SW480 (cell line): ENCODE measurements around the gene ANKRD63.

Experiments used
- DNase-seq: peaks from one replicate; pipeline ENCODE4 v3.0.0-alpha.2; 2016; ENCODE audit warnings: low spot score

The ANKRD63 gene

GRCh38 chr15:40243126-40243810 is 39.6 kb downstream of the ANKRD63 start:
- no peak for DNase-seq

DNA sequence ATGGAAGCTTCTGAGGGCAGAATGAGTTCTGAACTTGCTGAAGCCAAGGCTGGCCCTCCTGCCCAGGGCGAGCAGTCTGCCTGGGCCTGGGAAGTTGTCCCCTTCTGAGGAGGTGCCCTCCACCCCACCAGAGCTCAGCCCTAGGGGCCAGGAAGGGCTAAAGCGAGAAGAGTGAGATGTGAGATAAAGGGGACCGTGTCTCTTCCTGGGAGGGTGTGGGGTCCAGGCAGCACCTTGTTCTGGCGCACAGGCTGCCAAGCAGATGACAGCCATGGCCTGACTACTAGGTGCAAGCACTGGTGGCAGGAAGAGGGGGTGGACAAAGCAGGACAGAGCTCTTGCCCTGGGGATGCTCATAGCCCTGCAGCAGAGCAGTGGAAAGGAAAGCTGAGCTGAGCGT is 40.3 kb downstream of the ANKRD63 start:
- no peak for DNase-seq

GRCh38 chr15:40242213-40242599 is 40.7 kb downstream of the ANKRD63 start:
- DNase-seq: no peak

DNA sequence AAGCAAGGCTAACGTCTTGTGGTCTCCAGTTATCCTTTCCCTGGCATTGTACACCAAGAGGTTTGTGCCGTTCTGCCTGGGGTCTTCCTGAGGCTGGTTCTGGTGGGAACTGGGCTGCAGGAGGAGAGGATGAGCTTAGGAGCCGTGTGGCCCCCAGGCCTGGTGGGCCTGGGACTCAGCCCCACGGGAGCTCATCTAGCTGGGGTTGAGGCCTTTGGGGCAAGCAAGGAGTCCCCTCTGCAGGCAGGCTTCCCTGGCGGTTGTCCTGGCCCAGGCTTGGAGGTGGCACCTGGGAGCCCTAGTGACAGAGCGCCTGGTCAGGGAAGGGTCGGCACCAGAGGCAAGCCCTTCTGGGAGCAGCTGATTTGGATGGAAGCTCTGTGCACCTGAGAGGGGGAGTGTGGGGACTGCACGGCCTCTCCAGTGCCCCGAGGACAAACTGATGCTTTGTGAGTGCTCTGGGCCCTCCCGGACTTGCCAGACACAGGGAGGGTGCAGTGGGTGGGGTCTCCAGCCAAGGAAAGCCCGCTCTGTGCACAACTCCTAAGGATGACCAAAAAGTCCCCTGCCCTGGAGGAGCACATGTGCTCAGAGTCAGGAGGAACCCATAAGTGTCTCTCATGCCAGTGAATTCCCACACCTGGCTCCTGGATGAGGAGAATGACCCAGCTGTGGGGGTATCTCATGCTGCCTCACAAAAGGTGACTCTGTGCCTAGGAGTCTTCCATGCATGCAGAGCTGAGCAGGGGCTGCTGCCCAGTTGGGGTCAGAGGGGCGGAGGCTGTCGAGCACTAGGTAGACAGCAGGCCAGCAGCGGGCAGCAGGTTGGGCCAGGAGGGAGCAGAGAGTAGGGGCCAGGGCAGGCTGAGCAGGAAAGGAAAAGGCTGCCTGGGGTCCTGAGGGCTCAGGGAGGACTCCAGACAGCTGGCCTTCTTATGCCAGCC is 41.3 kb downstream of the ANKRD63 start:
- DNase-seq: no peak

- DNase-seq: no peak
Measured at GRCh38 chr15:40240619-40241221, 42.1 kb downstream of the ANKRD63 start.

DNA sequence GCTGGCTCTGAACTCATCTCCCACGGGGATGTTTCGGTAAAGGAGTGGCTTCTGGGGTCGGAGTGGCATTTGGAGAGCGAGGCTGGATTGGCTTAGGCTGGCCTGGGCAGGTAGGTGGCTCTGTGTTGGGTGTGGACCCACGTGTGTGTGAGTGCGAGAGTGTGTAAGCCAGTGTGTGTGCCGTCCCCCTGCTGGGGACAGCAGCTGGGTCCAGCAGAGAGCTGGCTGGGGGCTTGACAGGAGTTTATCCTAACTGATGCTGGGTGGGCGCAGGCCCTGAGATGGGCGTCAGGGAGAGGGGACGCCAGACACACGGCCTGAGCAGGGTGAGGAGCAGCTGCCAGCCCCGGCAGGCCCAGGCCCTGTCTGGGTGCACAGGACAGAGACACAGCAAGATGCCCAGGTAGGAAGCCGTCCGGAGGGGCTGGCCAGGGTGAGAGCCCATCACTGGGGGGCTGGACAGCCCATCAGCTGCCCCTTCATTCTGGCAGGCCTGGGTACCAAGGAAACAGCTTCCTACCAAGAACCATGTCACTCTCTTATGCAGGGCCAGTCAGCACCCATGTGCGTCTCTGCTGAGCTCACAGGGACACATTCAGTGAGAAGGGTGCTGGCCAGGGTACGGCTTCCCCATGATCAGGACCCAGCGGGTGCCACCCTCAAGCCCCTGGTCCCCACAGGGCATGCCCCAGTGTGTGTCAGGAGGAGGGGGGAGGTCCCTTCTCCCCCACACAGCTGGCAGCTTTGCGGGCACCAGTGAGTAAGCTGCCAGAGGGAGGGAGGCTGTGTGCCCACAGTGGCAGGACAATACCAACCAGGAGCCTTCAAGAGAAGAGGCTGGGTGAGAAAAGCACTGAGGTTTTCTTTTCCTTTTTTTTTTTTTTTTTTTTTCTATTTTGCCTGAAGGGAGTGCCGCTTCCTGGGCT is 42.9 kb downstream of the ANKRD63 start:
- DNase-seq: no peak

DNA sequence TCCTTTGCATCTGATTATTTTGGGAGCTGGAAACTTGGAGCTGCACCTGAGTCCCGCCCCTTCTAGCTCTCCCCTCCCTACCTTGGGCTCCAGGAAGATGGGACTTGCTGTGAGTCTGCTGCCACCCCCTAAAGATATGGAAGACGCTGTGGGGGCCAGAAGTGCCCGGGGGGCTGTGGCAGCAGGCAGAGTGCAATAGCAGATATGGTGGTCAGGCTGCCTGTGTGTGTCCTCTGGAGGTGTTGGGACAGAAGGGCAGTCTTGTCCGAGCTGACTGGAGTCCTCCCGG is 43.5 kb downstream of the ANKRD63 start:
- DNase-seq: no peak

- peak; percentile 79 for DNase-seq
Measured at GRCh38 chr15:40238532-40239403, 44.1 kb downstream of the ANKRD63 start, which contains the start of gene PAK6. Gene PAK6 (plus strand): TSS chr15:40239063. CDS start chr15:40264786, 25,723 bp downstream.

GRCh38 chr15:40235201-40235885 is 47.5 kb downstream of the ANKRD63 start:
- DNase-seq: no peak

DNA sequence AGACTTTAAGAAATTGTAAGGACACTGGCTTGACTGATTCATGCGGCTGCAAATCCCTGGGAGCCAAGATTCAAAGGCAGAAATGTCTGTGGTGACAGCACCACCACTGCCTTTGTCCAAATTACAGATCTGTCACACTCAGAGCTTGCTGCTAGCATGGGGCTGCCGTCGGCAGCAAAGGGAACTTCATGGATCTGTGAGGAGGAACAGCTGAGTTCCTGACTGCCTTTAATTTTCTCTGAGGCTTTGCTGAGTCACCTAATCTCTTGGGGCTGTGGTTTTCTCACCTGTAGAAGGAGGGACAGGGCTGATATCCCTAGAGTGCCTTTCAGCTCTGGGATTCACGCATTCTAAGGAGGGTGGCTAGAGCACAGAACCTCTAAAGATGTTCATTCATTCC is 48.1 kb downstream of the ANKRD63 start:
- DNase-seq: peak; percentile 36

DNA sequence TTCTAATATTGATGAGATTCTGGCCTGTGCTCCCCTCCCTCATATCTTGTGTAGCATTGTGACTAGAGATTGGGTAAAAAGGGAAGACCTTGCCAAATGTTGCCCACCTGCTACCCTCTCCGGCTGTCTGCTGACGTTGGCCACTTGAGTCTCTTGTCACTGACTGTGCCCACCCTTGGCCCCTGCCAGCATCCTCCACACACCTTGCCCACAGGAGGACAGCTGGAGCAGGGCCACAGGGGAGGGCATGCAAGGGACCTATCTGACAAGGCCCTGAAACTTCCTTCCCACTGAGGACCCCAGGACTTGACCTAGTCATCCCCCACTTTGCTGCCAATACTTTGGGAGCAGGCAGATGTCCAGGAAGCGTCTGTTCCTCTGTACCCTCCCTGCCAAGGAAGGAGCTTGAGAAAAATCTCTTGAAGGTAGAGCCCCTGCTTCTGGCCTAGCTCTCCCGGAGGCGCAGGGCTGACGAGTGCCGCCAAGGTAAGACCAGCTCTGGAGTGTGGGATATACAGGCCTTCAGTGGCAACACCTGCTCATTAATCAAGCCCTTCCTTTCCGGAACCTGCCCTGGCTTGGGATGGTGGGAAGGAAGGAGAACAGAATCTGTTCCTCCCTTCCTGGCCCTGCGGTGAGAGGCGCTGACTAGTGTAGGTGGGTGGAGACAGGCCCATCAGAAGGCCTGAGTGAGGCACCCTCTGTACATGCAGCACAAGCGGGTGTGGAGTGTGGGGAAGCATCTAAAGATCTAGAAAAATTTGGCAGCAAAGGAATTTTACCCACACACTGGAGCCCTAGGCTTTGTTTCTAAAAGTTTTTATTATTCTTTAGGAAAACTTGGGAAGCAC is 48.9 kb downstream of the ANKRD63 start:
- DNase-seq: peak; percentile 17

DNA sequence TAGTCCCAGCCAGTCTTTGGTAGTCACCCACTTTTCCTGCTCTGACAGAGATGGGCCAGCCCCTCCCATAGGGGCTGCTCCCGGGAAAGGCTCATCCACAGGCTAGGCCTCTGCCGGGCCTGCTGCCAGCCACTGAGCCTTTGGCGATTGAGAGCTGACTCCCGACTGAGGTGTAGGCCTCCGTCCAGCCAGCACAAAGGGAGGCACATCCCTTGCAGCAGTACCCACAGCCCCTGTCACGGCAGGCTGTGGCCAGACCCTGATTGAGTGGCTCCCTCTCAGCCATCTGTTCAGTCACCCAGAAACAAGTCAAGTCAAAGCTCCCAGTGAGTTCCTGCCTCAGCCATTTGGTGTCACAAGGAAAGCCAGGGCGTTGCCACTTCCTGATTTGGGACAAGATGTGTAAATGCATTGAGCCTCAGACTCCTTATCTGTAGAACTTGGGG is 50.2 kb downstream of the ANKRD63 start:
- no peak for DNase-seq
